Lower leg skin (tissue), 4 donors: ENCODE results near the gene OSBPL3. TPM values are rescaled to one million over a fixed set of nuclear protein-coding genes. Genes with fewer than 3 reads are reported as not detected.

Experiments used
- DNase-seq, 2 donors: peaks; one replicate each; pipeline ENCODE4 v3.0.0-alpha.2; 2019; ENCODE audit warnings: low spot score in 2 of 2
- H3K4me3 ChIP-seq: fragments of 200-600 bp; sonication (generic); 2 replicates; pipeline ENCODE4 v1.5.1; 2017; ENCODE audit warnings: mild to moderate bottlenecking, low read depth; ENCODE audit not compliant: poor library complexity, severe bottlenecking
- POLR2A ChIP-seq, 2 donors: fragments of 450-650 bp; IDR thresholded peaks; one replicate each; pipeline ENCODE4 v1.6.1; 2016 to 2017; ENCODE audit warnings: antibody characterized with exemption in 2 of 2, mild to moderate bottlenecking in 1 of 2, moderate library complexity in 1 of 2
- WGBS, 2 donors: methylation state at CpG; one replicate each; pipeline ENCODE4 v1.1.5; 2018; 5-methylcytosine and 5-hydroxymethylcytosine counted together
- intact Hi-C: fragments of 100-400 bp; cut with DNase I; formaldehyde crosslinking; loops from one replicate; pipeline ENCODE4 v1.15.0; 2023; ENCODE audit warnings: low total_unique reads
- total RNA-seq, 4 donors: library from RNA; depleted of rRNA; stranded (reverse); fragments of >200 nt; gene quantifications; one replicate each; pipeline ENCODE4 v1.1.0, GENCODE V29; 2016
- TF ChIP-seq, protein P1 (sequence below), 3 donors: fragments of 450-650 bp; IDR thresholded peaks; one replicate each; pipeline ENCODE4 v1.5.1; 2016; ENCODE audit warnings: antibody characterized with exemption in 3 of 3, mild to moderate bottlenecking in 3 of 3, moderate library complexity in 2 of 3

The OSBPL3 gene
- total RNA-seq, 4 donors from 2014 or later: 21.9 to 40.3 (median 23.7) TPM

GRCh38 chr7:24831240-24831639, 148.7 kb downstream of the OSBPL3 start:
- intact Hi-C loops: no loop called here
- DNase-seq: peak in 1 of 2 donors; percentile 13
- 66 to 72% methylated on average over 4 of the region's 4 CpGs for WGBS, 2 donors
- TF ChIP-seq POLR2A (IDR thresholded peaks at IDR 0.05): no peak
- TF ChIP-seq, protein P1, sequence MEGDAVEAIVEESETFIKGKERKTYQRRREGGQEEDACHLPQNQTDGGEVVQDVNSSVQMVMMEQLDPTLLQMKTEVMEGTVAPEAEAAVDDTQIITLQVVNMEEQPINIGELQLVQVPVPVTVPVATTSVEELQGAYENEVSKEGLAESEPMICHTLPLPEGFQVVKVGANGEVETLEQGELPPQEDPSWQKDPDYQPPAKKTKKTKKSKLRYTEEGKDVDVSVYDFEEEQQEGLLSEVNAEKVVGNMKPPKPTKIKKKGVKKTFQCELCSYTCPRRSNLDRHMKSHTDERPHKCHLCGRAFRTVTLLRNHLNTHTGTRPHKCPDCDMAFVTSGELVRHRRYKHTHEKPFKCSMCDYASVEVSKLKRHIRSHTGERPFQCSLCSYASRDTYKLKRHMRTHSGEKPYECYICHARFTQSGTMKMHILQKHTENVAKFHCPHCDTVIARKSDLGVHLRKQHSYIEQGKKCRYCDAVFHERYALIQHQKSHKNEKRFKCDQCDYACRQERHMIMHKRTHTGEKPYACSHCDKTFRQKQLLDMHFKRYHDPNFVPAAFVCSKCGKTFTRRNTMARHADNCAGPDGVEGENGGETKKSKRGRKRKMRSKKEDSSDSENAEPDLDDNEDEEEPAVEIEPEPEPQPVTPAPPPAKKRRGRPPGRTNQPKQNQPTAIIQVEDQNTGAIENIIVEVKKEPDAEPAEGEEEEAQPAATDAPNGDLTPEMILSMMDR (IDR thresholded peaks at IDR 0.05): no peak
- no peak overlapping the region for H3K4me3 ChIP-seq

- no peak overlapping the region for H3K4me3 ChIP-seq
- DNase-seq: peak in 1 of 2 donors; percentile 15
- intact Hi-C loops: no loop called here
- TF ChIP-seq, protein P1 (IDR thresholded peaks at IDR 0.05): no peak
- TF ChIP-seq POLR2A (IDR thresholded peaks at IDR 0.05): no peak
- 52 to 53% methylated on average over 9 of the region's 9 CpGs for WGBS, 2 donors
Observed at GRCh38 chr7:24830440-24831050, 149.4 kb downstream of the OSBPL3 start.

DNA sequence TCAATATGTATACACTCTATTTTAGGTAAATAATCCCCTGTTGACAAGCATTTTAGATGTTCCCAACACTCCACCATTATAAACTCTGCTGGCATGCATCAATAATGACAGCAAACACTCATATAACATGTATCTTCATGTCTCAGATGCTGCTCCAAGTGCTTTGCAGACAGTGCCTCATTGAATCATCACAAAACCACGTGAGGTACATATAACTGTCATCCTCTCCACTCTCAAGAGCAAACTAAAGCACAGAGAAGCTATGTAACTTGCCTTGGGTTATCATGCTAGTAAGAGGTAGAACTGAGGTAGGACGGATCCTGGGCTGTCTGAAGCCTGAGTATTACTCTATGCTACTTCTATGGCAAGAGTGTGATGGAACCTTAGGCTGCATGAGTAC, 150.2 kb downstream of the OSBPL3 start:
- peak in 1 of 2 donors; percentile 20 for DNase-seq
- WGBS, 2 donors: 59 to 60% methylated on average over 2 of the region's 2 CpGs
- intact Hi-C loops: no loop called here
- no peak overlapping the region for H3K4me3 ChIP-seq
- no peak for TF ChIP-seq POLR2A (IDR thresholded peaks at IDR 0.05)
- TF ChIP-seq, protein P1 (IDR thresholded peaks at IDR 0.05): no peak

DNA sequence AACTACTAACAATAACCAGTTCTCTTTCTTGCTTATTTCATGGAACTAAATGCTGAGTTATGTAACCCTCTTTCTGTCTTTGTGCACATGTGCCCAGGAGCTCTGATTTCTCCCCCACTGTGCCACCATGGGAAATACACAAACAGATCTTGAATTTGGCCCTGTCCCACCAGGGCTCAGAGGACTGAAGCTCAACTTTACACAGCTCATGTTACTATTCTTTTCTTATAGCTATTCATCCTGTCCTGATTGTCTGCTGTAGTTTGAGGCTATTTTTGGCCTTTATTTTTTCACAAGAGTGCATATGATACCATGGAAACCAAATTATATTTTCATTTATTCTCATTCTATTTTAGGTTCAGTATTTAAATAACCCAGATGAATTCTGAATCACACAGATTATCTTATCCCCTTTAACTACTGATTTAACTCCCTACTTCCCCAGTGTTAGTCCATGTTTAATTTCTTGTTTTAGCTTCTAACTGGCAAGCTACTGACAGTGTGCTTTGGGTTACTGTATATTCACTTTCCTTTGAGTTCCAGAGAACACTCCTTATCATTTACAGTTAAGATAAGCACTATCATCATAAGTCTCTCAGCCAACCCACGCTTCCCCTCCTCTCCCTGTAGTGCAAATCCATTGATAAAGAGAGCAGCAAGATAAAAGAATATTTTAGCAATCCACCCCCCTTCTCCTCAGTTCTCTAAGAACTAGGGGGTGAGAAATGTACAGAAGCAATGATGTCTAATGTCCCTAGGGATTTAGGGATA, 150.9 kb downstream of the OSBPL3 start:
- WGBS, 2 donors: 70 to 74% methylated on average over 1 of the region's 1 CpG
- no peak overlapping the region for H3K4me3 ChIP-seq
- peak in 1 of 2 donors; percentile 10 for DNase-seq
- no peak for TF ChIP-seq POLR2A (IDR thresholded peaks at IDR 0.05)
- TF ChIP-seq, protein P1 (IDR thresholded peaks at IDR 0.05): no peak
- intact Hi-C loops: no loop called here

DNA sequence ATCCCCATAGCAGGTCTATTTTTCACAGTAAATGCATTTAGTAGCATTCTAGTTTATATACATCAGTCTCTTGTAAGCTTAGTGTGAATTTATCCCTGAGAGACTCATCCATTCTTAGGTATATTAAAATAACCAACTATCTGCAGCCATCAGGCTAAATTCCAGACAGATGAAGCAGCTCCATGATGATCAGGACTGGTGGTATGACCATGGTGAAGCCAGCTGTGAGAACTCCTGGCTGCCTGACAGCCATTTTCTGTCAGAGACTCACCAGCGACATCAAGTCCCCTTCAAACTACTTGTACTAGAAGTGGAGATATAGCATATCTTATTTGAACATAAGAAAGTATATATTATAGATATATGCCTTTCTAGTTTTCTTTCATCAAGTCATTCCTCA, 152.4 kb downstream of the OSBPL3 start:
- no peak overlapping the region for H3K4me3 ChIP-seq
- intact Hi-C loops: no loop called here
- peak in 1 of 2 donors; percentile 9 for DNase-seq
- no peak for TF ChIP-seq POLR2A (IDR thresholded peaks at IDR 0.05)
- TF ChIP-seq, protein P1 (IDR thresholded peaks at IDR 0.05): no peak
- 100% methylated on average over 1 of the region's 1 CpG for WGBS, 2 donors
